GM12891 (cell line): ENCODE results near the gene DMWD.

Experiments used
- DNase-seq: peaks from one replicate; pipeline ENCODE4 v3.0.0; 2011; ENCODE audit warnings: low spot score; ENCODE audit not compliant: insufficient read length
- FAIRE-seq: peaks from 2 replicates; lab custom pipeline; 2011; peaks lifted over from hg19 to GRCh38; lab: Jason Lieb, UNC
- PAX5 ChIP-seq: IDR thresholded peaks from 2 replicates; pipeline ENCODE4 v1.6.1; 2011; ENCODE audit warnings: low read length, moderate library complexity, mild to moderate bottlenecking; ENCODE audit not compliant: insufficient read depth, severe bottlenecking
- POLR2A ChIP-seq: IDR thresholded peaks from 2 replicates; pipeline ENCODE4 v1.6.1; 2011; ENCODE audit warnings: low read depth, low read length, control low read depth
- POLR2AphosphoS5 ChIP-seq: IDR thresholded peaks from 2 replicates; pipeline ENCODE4 v1.6.1; 2011; ENCODE audit warnings: low read depth, low read length, control low read depth
- POU2F2 ChIP-seq: IDR thresholded peaks from 2 replicates; pipeline ENCODE4 v1.6.1; 2011; ENCODE audit warnings: low read depth, mild to moderate bottlenecking, control low read depth, low read length, moderate library complexity
- SPI1 ChIP-seq: IDR thresholded peaks from 2 replicates; pipeline ENCODE4 v1.6.1; 2011; ENCODE audit warnings: low read depth, low read length, control low read depth
- TAF1 ChIP-seq: IDR thresholded peaks from 2 replicates; pipeline ENCODE4 v1.6.1; 2011; ENCODE audit warnings: low read depth, low read length, control low read depth

DMWD gene

DNA sequence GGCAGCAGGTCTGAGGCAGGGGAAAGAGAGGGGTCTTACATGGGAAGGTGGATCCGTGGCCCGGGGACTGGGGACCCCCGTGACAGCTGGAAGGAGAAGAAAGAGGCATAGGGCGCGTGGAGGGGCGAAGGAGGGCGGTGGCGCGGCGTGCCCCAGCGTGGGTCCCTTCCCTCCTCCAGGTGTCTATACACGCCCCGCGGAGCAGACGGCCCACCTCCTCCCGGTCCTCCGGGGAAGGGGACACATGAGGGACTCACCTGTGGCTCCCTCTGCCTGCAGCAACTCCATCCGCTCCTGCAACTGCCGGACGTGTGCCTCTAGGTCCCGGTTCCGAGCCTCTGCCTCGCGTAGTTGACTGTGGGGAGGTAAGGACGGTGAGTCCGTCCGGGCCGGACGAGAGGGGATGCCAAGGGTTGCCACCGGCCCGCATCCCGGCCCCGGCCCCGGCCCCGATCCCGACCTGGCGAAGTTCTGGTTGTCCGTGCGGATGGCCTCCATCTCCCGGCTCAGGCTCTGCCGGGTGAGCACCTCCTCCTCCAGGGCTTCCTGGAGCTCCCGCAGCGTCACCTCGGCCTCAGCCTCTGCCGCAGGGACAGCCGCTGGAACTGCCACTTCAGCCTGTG lies 21.2 kb downstream of the DMWD start:
- FAIRE-seq (no peak), DNase-seq (no peak)
- TF ChIP-seq PAX5, result no peak
- no peak for TF ChIP-seq POLR2A
- TF ChIP-seq SPI1, result no peak
- no peak for TF ChIP-seq TAF1
- TF ChIP-seq POLR2AphosphoS5, result no peak
- TF ChIP-seq POU2F2, result no peak

DNA sequence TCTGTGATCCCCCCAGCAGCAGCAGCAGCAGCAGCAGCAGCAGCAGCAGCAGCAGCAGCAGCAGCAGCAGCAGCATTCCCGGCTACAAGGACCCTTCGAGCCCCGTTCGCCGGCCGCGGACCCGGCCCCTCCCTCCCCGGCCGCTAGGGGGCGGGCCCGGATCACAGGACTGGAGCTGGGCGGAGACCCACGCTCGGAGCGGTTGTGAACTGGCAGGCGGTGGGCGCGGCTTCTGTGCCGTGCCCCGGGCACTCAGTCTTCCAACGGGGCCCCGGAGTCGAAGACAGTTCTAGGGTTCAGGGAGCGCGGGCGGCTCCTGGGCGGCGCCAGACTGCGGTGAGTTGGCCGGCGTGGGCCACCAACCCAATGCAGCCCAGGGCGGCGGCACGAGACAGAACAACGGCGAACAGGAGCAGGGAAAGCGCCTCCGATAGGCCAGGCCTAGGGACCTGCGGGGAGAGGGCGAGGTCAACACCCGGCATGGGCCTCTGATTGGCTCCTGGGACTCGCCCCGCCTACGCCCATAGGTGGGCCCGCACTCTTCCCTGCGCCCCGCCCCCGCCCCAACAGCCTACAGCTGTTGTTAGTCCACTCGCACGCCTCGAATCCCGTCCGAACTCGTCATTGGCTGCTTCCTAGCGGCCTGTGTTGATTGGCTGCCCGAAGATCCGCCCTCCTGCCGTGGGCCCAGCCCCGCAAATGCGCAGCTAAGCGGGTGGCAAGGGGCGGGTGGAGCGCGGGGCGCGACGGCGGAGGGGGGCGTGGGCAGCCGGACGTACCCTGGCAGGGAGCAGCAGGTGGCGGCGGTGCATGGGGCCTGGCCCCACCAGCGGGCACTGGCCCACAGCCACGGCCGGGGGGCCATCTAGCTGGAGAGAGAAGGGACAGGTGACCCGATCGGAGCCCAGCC lies 22.2 kb downstream of the DMWD start:
- DNase-seq (peak; percentile 93), FAIRE-seq (no peak)
- TF ChIP-seq SPI1 (no peak), POLR2AphosphoS5 (no peak; the same call in none of the 2 replicates), POU2F2 (no peak), POLR2A (no peak), TAF1 (no peak), PAX5 (no peak)

- FAIRE-seq, result no peak
- TF ChIP-seq SPI1 (no peak), POU2F2 (0 out of 2 replicates have a peak, but pooled peaks have one; percentile 9), TAF1 (no peak)
- DNase-seq, result no peak
Measured at GRCh38 chr19:45769821-45770191, 22.8 kb downstream of the DMWD start.

DNA sequence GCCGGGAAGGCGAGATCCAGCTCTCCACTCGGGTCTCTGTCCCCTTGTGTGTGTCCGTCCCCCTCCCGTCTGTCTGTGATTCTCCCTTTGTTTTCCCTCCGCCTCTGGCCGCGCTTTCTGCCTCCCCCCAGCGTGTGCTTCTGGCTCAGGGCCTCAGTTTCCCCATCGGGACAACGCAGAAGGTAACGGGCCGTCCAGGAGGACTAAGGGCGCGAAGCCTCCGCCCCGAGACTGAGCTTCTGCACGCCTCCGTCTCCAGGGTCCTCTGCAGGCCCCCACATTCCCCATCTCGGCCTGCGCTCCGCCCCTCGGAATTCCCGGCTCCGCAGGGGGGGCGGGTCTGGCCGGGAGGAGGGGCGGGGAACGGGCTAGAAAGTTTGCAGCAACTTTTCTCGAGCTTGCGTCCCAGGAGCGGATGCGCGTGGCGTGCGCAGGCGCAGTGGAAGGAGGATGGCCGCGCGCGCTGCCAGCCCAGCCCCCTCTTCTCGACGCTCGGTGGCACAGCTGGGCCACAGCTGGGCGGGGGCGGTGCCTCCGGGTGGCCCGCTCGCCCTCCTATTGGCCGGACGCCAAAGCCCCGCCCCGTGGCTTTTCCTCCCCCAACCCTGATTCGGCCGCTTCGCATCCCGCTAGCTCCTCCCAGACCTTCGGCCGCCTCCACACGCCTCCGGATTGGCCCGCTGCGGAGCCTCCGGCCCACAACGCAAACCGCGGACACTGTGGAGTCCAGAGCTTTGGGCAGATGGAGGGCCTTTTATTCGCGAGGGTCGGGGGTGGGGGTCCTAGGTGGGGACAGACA lies 23.5 kb downstream of the DMWD start, which contains the start of gene SIX5:
Gene SIX5, minus strand, starts transcription at position 269 of the 799 bp plus-strand sequence. CDS start 408 bp downstream, outside the sequence.
- peak; percentile 99 for DNase-seq
- peak; percentile 65; the same call in 1 of the 2 replicates for TF ChIP-seq POU2F2
- peak; percentile 47; the same call in 1 of the 2 replicates for TF ChIP-seq POLR2A
- no peak for TF ChIP-seq TAF1
- TF ChIP-seq SPI1, result no peak
- peak; percentile 24 for TF ChIP-seq PAX5
- TF ChIP-seq POLR2AphosphoS5, result peak; percentile 45; the same call in 1 of the 2 replicates
- FAIRE-seq, result peak; percentile 100

DNA sequence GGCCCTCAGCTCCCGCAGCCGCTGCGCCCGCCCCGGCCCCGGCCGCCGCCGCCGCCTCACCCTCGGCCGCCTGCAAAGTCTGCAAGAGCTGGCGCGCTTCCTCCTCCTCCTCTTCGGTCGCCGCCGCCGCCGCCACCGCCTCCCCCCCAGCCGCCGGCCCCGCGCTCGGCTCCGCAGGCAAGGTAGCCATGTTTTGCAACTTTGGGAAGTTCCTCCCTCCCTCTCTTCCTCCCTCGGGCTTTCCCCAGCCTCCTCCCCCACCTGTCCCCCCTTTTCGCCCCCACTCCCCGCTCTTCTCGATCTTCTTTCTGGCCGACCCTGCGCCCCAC lies 24.0 kb downstream of the DMWD start:
- no peak for FAIRE-seq
- no peak for DNase-seq
- no peak for TF ChIP-seq POU2F2
- no peak for TF ChIP-seq PAX5
- TF ChIP-seq POLR2AphosphoS5, result no peak
- TF ChIP-seq TAF1, result no peak
- TF ChIP-seq POLR2A, result no peak
- TF ChIP-seq SPI1, result no peak

DNA sequence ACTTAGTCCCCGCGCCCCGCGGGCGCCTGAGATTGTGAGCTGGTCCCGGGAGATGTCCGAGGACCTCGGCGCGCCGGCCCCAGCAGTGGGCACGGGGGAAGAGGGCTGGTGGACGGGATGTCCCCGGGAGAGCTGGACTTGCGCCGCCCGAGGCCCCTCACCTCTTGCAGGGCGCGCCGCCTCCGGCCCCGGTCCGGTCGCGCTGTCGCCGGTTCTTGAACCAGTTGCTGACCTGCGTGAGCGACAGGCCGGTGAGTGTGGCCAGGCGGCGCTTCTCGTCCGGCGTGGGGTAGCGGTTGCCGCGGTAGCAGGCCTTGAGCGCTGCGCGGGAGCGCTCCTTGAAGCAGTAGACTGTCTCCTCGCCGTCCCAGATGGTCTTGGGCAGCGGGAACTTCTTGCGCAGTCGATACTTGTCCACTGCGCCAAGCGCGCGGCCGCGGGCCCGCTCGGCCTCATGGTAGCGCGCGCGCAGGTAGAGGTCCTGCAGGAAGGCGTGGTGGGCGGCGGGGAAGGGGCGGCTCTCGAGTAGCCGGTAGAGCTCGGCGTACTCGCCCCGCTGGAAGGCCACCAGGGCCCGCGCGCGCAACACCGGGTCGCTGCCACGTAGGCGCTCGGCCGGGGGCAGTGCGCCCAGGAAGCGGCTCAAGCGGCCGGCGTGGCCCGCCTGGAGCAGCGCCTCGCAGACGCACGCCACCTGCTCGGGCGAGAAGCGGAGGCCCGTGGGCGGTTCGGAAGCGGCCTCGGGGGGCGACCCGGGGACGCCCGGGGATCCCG lies 24.6 kb downstream of the DMWD start:
- FAIRE-seq, result peak; percentile 88
- DNase-seq, result peak; percentile 64
- TF ChIP-seq POLR2AphosphoS5, result no peak
- no peak for TF ChIP-seq PAX5
- TF ChIP-seq POU2F2, result no peak
- TF ChIP-seq TAF1, result no peak
- no peak for TF ChIP-seq POLR2A
- no peak for TF ChIP-seq SPI1

GRCh38 chr19:45767410-45767880 lies 25.2 kb downstream of the DMWD start:
- FAIRE-seq (no peak), DNase-seq (no peak)
- TF ChIP-seq PAX5, result no peak
- no peak for TF ChIP-seq POLR2A
- TF ChIP-seq TAF1, result no peak
- TF ChIP-seq POU2F2, result no peak
- TF ChIP-seq SPI1, result no peak

GRCh38 chr19:45766869-45767346 lies 25.7 kb downstream of the DMWD start:
- FAIRE-seq, result no peak

More at GRCh38 chr19:45766869-45767346, 25.7 kb downstream of the DMWD start:
- no peak for DNase-seq
- TF ChIP-seq TAF1 (no peak), POLR2A (no peak), POU2F2 (no peak), SPI1 (no peak)
